HepG2 (cell line): ENCODE data around the gene PAM16. TPM values are rescaled to one million over a fixed set of nuclear protein-coding genes. Genes with fewer than 3 reads are reported as not detected.

ENCODE experiments used
- ATAC-seq: fragments of 200-7000 bp; cut with Tn5 transposase; 3 replicates; pipeline ENCODE4 v1.9.1; 2020; ENCODE audit warnings: mild to moderate bottlenecking, moderate library complexity
- BruUV-seq: library from RNA; stranded (reverse); fragments of 400-500 nt; replicated peaks from 2 replicates; lab custom pipeline; 2021; lab: Mats Ljungman, UMichigan
- CTCF ChIA-PET: fragments of 300-600 bp; formaldehyde crosslinking; extraction: SDS; loops from one replicate; lab custom pipeline; 2021; ENCODE audit warnings: low total read pairs, inconsistent platforms, low intra/inter-chr PET ratio; lab: Yijun Ruan, JAX
- POLR2A ChIA-PET: fragments of 350-600 bp; sonication (Branson Sonifier 250); formaldehyde crosslinking; loops from one replicate; lab custom pipeline; 2020; ENCODE audit warnings: antibody characterized with exemption, inconsistent platforms; lab: Yijun Ruan, JAX
- DNase-seq: peaks from one replicate; pipeline ENCODE4 v3.0.0-alpha.2; 2015; ENCODE audit warnings: low spot score
- FAIRE-seq: peaks from 3 replicates; lab custom pipeline; 2011; peaks lifted over from hg19 to GRCh38; lab: Jason Lieb, UNC
- H2AFZ ChIP-seq: one replicate; pipeline ENCODE4 v1.6.1; 2011; ENCODE audit warnings: low read length, inconsistent platforms
- H3K27ac ChIP-seq: fragments of 300-600 bp; 3 replicates; pipeline ENCODE4 v1.8.0; 2011; ENCODE audit warnings: mixed run types, mild to moderate bottlenecking, mixed read lengths, low read length, inconsistent platforms; ENCODE audit not compliant: insufficient read depth; ENCODE audit errors: extremely low read length
- H3K27me3 ChIP-seq, 2 experiments: fragments of 200-600 bp in 1 of 2; 2 replicates in 1 of 2; 3 replicates in 1 of 2; pipeline versions ENCODE4 v1.6.0 to v1.8.0; 2011; ENCODE audit warnings: low read length in 2 of 2, mild to moderate bottlenecking in 2 of 2, moderate library complexity in 2 of 2, inconsistent platforms in 1 of 2; ENCODE audit not compliant: insufficient read depth in 2 of 2, control insufficient read depth in 1 of 2
- H3K36me3 ChIP-seq, 2 experiments: fragments of 200-600 bp in 1 of 2; replicated peaks in 1 of 2; 2 replicates in 1 of 2; 3 replicates in 1 of 2; pipeline versions ENCODE4 v1.5.1 to v1.8.0; 2011; ENCODE audit warnings: low read length in 2 of 2, inconsistent platforms in 1 of 2; ENCODE audit not compliant: insufficient read depth in 2 of 2, control insufficient read depth in 1 of 2
- H3K4me1 ChIP-seq: 2 replicates; pipeline ENCODE4 v1.5.1; 2012; ENCODE audit warnings: low read length, inconsistent platforms; ENCODE audit not compliant: insufficient read depth
- H3K4me2 ChIP-seq: 2 replicates; pipeline ENCODE4 v1.6.0; 2011; ENCODE audit warnings: low read depth, low read length, inconsistent platforms
- H3K4me3 ChIP-seq, 3 experiments: fragments of 200-600 bp in 1 of 3; sonication (generic), shearing (Covaris generic) in 1 of 3; replicated peaks in 1 of 3; 2 replicates each; pipeline ENCODE4 v1.5.1; 2011 to 2016; ENCODE audit warnings: low read length in 3 of 3, inconsistent platforms in 2 of 3, low read depth in 2 of 3, mild to moderate bottlenecking in 2 of 3, control low read depth in 1 of 3, mixed read lengths in 1 of 3; ENCODE audit not compliant: insufficient read depth in 1 of 3
- H3K79me2 ChIP-seq: one replicate; pipeline ENCODE4 v1.6.1; 2011; ENCODE audit warnings: low read length, inconsistent platforms; ENCODE audit not compliant: insufficient read depth
- H3K9ac ChIP-seq: 2 replicates; pipeline ENCODE4 v1.6.0; 2011; ENCODE audit warnings: mild to moderate bottlenecking, low read depth, low read length, inconsistent platforms; ENCODE audit not compliant: insufficient read depth
- H3K9me3 ChIP-seq: 2 replicates; pipeline ENCODE4 v1.5.1; 2012; ENCODE audit warnings: mild to moderate bottlenecking, low read length
- H4K20me1 ChIP-seq: 2 replicates; pipeline ENCODE4 v1.6.0; 2011; ENCODE audit warnings: inconsistent platforms, mild to moderate bottlenecking, low read length, moderate library complexity; ENCODE audit not compliant: insufficient read depth
- CENPT ChIP-seq: sonication (generic); formaldehyde crosslinking; IDR thresholded peaks from 2 replicates; pipeline ENCODE4 v1.8.0; 2022; ENCODE audit warnings: low read depth, mild to moderate bottlenecking, moderate library complexity, missing genetic modification reagents
- HNRNPK ChIP-seq: fragments of 200-400 bp; formaldehyde crosslinking; IDR thresholded peaks from 2 replicates; pipeline ENCODE4 v1.6.1; 2018; ENCODE audit warnings: low read length, low read depth, moderate library complexity, mild to moderate bottlenecking; ENCODE audit not compliant: poor library complexity, severe bottlenecking
- KLF12 ChIP-seq: sonication (generic); formaldehyde crosslinking; IDR thresholded peaks from 2 replicates; pipeline ENCODE4 v1.4.0; 2020; ENCODE audit warnings: missing genetic modification reagents, borderline replicate concordance
- MEIS1 ChIP-seq: sonication (generic); formaldehyde crosslinking; IDR thresholded peaks from 2 replicates; pipeline ENCODE4 v1.9.0; 2021; ENCODE audit warnings: mild to moderate bottlenecking, missing genetic modification reagents, moderate library complexity, borderline replicate concordance
- MXI1 ChIP-seq: IDR thresholded peaks from 3 replicates; pipeline ENCODE4 v1.6.1; 2012; ENCODE audit warnings: low read depth, low read length, inconsistent platforms, borderline replicate concordance
- NR3C1 ChIP-seq: sonication (generic); formaldehyde crosslinking; IDR thresholded peaks from 2 replicates; pipeline ENCODE4 v1.4.0; 2020; ENCODE audit warnings: missing genetic modification reagents
- PTBP1 ChIP-seq: fragments of 200-400 bp; formaldehyde crosslinking; IDR thresholded peaks from 2 replicates; pipeline ENCODE4 v1.6.1; 2018; ENCODE audit warnings: low read length, low read depth; ENCODE audit not compliant: poor library complexity, severe bottlenecking
- TOE1 ChIP-seq: sonication (generic); formaldehyde crosslinking; IDR thresholded peaks from 2 replicates; pipeline ENCODE4 v1.4.0; 2020; ENCODE audit warnings: mild to moderate bottlenecking, missing genetic modification reagents
- ZNF709 ChIP-seq: sonication (generic); formaldehyde crosslinking; IDR thresholded peaks from 2 replicates; pipeline ENCODE4 v1.5.0; 2020; ENCODE audit warnings: mild to moderate bottlenecking, missing genetic modification reagents
- WGBS: methylation state at CpG from one replicate; pipeline ENCODE4 v1.1.6; 2017; ENCODE audit warnings: low lambda C conversion rate; 5-methylcytosine and 5-hydroxymethylcytosine counted together
- in situ Hi-C: cut with HindIII; loops from 2 replicates; pipeline ENCODE4 v1.10.0; 2017; ENCODE audit warnings: low pct_unique_long_range_greater_than_20kb; ENCODE audit not compliant: extremely low pct_ligation_motif_present
- intact Hi-C: fragments of 100-400 bp; cut with micrococcal nuclease; formaldehyde crosslinking; loops from one replicate; pipeline ENCODE4 v1.10.0; 2022; ENCODE audit not compliant: unreplicated experiment
- polyA plus RNA-seq, 8 experiments: library from polyadenylated mRNA; depleted of rRNA in 3 of 8; stranded (reverse) in 7 of 8; unstranded in 1 of 8; fragments of >200 nt; fragmentation: Illumina TruSeq in 4 of 8; extraction: Trizol in 4 of 8; gene quantifications; 2 replicates each; pipeline versions ENCODE4 v1.2.1 to v1.2.3, GENCODE V29; 2011 to 2016; ENCODE audit warnings: low read depth in 4 of 8, missing spikeins in 1 of 8, mixed read lengths in 1 of 8; ENCODE audit not compliant: insufficient read depth in 1 of 8
- total RNA-seq, 5 experiments: library from RNA; depleted of rRNA; stranded (reverse); fragments of >200 nt; fragmentation: Illumina TruSeq; extraction: Trizol; gene quantifications; 2 replicates each; pipeline ENCODE4 v1.2.3, GENCODE V29; 2016; ENCODE audit warnings: low read depth in 1 of 5
- TF ChIP-seq, protein P1 (sequence below): sonication (generic); formaldehyde crosslinking; IDR thresholded peaks from 2 replicates; pipeline ENCODE4 v1.8.1; 2023; ENCODE audit warnings: mild to moderate bottlenecking, inconsistent platforms, moderate library complexity, missing genetic modification reagents, borderline replicate concordance

The PAM16 gene
- total and polyA plus RNA-seq, 2 of the 13 experiments (the other 11 are each of a cell fraction or from before 2014, with no cell fraction given) = 51.5 to 51.8 TPM

DNA sequence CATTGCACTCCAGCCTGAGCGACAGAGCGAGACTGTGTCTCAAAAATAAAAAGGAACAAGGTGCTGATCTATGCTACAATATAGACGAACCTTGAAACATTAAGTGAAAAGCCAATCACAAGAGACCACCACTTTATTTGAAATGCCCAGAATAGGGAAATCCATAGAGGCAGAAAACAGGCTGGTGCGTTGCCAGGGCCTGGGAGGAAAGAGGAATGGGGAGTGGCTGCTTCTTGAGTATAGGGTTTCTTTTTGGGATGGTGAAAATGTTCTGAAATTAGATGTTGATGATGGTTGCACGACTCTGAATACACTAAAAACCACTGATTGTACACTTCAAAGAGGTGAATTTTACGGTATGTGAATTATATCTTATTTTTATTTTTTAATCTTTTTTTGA lies 55.5 kb downstream of the PAM16 start:
- intact Hi-C loops (loop anchor here (2.0 kb wide), 1 partner anchor 21 kb away; no protein-coding TSS in a partner anchor), in situ Hi-C loops (no loop called here)
- WGBS = 57% methylated on average over 6 of the region's 6 CpGs
- Histone ChIP-seq H3K79me2 (no peaks in the 10 kb centered on the region), H3K27me3 (peaks cover 5 to 32% of the 10 kb centered on the region in 2 experiments; a peak in 3 of 5 replicates), H3K4me3 (no peak overlapping the region), H3K36me3 (no peaks in the 10 kb centered on the region), H3K4me1 (peaks cover 33% of the 10 kb centered on the region), H3K9ac (no peak overlapping the region), H3K4me2 (no peak overlapping the region), H3K9me3 (no peaks in the 10 kb centered on the region), H3K27ac (no peak overlapping the region), H2AFZ (no peak overlapping the region), H4K20me1 (no peaks in the 10 kb centered on the region)
- DNase-seq = no peak
- POLR2A ChIA-PET = interaction anchor here (1.0 kb wide), 1 partner anchor 9 kb away, joined by 3 read pairs; no protein-coding TSS in a partner anchor
- no peak for ATAC-seq
- no peak for TF ChIP-seq TOE1 (CRISPR knock-in tag)
- TF ChIP-seq ZNF709 (CRISPR knock-in tag) = no peak
- no peak for TF ChIP-seq HNRNPK
- TF ChIP-seq PTBP1 = no peak
- no peak for TF ChIP-seq NR3C1 (CRISPR knock-in tag)
- no peak for TF ChIP-seq KLF12
- no peak for TF ChIP-seq MEIS1 (CRISPR knock-in tag)
- TF ChIP-seq, protein P1, sequence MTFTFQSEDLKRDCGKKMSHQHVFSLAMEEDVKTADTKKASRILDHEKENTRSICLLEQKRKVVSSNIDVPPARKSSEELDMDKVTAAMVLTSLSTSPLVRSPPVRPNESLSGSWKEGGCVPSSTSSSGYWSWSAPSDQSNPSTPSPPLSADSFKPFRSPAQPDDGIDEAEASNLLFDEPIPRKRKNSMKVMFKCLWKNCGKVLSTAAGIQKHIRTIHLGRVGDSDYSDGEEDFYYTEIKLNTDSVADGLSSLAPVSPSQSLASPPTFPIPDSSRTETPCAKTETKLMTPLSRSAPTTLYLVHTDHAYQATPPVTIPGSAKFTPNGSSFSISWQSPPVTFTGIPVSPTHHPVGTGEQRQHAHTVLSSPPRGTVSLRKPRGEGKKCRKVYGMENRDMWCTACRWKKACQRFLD (CRISPR knock-in tag) = no peak
- TF ChIP-seq MXI1 = no peak
- TF ChIP-seq CENPT (CRISPR knock-in tag) = no peak
- CTCF ChIA-PET = no interaction called here
- no peak for FAIRE-seq
- BruUV-seq = no TSS peak
